ENCODE measurements around the gene IQCN. TPM values are rescaled to one million over a fixed set of nuclear protein-coding genes. Genes with fewer than 3 reads are reported as not detected.

The IQCN gene
- total RNA-seq, 4 donors from 2014 or later, result 0.20 to 0.61 (median 0.39) TPM

DNA sequence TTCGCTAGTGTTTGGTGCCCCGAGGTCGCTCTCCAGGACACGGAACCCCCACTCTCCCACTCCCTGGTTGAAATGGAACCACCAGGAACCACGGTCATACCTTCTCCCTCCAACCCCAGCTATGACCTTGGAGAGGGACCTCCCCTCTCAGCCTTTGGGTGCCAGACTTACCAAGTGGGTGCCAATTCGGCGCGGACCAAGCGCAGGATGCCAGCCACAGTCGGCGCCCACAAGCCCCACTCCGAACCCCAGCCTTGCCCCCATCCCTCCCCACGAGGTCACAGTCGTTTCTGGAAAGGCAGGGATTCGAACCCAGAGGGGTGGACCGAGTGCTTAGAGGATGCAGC, 48.9 kb downstream of the IQCN start:
- ATAC-seq (no peak), DNase-seq (no peak)
- Histone ChIP-seq H3K4me3 (peak overlapping the region; percentile 35 to 63 (median 56)), H3K4me1 (peaks cover 17 to 24% of the 10 kb centered on the region in 2 donors), H3K27me3 (peaks cover 0 to 6% (median 0%) of the 10 kb centered on the region in 3 donors), H3K9me3 (no peaks in the 10 kb centered on the region), H3K27ac (peak overlapping the region; percentile 72 to 82 (median 76)), H3K36me3 (no peaks in the 10 kb centered on the region)
- TF ChIP-seq, protein P1, sequence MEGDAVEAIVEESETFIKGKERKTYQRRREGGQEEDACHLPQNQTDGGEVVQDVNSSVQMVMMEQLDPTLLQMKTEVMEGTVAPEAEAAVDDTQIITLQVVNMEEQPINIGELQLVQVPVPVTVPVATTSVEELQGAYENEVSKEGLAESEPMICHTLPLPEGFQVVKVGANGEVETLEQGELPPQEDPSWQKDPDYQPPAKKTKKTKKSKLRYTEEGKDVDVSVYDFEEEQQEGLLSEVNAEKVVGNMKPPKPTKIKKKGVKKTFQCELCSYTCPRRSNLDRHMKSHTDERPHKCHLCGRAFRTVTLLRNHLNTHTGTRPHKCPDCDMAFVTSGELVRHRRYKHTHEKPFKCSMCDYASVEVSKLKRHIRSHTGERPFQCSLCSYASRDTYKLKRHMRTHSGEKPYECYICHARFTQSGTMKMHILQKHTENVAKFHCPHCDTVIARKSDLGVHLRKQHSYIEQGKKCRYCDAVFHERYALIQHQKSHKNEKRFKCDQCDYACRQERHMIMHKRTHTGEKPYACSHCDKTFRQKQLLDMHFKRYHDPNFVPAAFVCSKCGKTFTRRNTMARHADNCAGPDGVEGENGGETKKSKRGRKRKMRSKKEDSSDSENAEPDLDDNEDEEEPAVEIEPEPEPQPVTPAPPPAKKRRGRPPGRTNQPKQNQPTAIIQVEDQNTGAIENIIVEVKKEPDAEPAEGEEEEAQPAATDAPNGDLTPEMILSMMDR (IDR thresholded peaks at IDR 0.05 in 4 of 5, conservative IDR thresholded peaks at IDR 0.05 in 1 of 5), result no peak
- no peak for TF ChIP-seq POLR2A (IDR thresholded peaks at IDR 0.05)
- in situ Hi-C loops (cut with MboI; ENCODE audit: low sequenced_read_pairs in 4 of 4), result no loop called here
- intact Hi-C loops (cut with DNase I; ENCODE audit: low total_unique reads), result no loop called here

DNA sequence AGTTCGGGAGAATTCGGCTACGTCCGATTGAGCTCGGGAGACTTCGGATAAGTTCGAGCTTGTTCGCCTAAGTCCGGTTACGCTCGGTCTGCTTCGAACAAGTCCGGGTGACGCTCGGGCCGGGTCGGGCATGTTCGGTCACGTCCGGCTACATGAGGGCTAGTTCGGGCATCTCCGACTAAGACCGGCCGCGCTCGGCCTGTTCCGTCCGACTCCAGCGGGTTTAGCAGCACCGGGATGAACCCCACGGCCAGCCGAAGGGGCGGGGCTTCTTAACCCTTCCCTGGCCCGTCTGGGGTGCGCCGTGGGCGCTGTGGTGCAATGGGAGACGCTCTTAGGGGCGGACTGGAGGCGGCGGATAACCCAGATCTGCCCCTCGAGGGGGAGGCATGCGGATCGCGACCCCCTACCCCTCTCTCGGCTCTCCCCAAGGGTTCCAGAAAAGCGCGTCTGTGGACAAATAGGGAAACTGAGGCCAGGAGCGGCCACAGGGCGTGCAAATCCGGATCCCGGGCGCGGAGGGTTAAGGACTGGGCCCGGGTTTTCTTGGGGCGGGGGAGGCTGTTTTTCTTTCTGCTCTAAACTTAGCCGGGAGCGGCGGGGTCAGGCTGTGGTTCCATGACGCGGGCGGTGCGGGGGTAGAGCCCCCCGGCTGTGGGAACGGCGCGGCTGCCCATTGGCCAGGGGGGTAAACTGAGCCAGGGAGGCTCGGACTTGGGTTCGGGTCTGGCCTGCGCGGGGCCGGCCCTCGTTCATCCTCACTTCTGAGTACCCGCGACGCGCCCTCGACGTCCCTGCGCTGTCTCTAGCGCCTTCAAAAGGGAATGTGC, 49.5 kb downstream of the IQCN start:
- no peaks in the 10 kb centered on the region for H3K36me3 ChIP-seq
- peak overlapping the region; percentile 52 to 71 (median 62) for H3K4me3 ChIP-seq
- peaks cover 0 to 6% (median 0%) of the 10 kb centered on the region in 3 donors for H3K27me3 ChIP-seq
- DNase-seq, result peak; percentile 97 to 98
- TF ChIP-seq, protein P1 (IDR thresholded peaks at IDR 0.05 in 4 of 5, conservative IDR thresholded peaks at IDR 0.05 in 1 of 5), result no peak
- TF ChIP-seq POLR2A (IDR thresholded peaks at IDR 0.05), result no peak
- ATAC-seq, result peak; percentile 93
- in situ Hi-C loops (cut with MboI; ENCODE audit: low sequenced_read_pairs in 4 of 4), result no loop called here
- no peaks in the 10 kb centered on the region for H3K9me3 ChIP-seq
- H3K4me1 ChIP-seq, result peaks cover 17 to 24% of the 10 kb centered on the region in 2 donors
- peak overlapping the region; percentile 72 to 82 (median 76) for H3K27ac ChIP-seq
- intact Hi-C loops (cut with DNase I; ENCODE audit: low total_unique reads), result loop anchor here (1.0 kb wide), 3 partner anchors 20 to 71 kb away; partner anchors contain the start of genes PIK3R2 and RAB3A

DNA sequence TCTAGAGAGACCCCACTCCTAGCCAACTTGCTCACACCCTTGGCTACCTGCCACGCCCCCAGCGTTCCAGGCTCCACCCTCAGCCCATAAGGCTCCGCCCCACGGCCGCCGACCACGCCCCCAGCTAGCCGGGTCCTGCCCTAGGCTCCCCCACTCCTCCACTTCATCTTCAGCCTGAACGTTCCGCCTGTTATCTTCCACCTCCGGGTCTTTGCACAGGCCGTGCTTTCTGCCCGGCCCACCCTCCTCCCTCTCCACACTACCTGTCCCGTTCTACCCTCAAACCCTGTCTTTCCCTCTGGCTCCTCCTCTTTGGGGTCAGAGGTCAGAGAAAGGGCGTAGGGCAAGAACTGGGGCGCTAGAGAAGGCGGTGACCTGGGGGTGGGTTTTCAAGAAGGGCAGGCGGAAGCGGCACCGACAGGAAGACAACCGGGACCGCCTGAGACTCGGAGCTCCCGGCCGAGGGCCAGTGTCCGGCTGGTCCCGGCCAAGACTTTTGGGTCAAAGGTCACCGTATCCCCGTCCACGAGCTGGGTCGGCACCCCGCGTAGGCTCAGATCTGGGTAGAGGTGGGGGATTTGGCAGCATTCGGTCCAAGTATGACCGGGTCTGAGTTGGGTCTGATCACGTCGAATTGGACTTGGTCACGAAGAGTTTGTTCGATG, 50.3 kb downstream of the IQCN start:
- Histone ChIP-seq H3K27me3 (peaks cover 0 to 6% (median 0%) of the 10 kb centered on the region in 3 donors), H3K9me3 (no peaks in the 10 kb centered on the region), H3K4me3 (peak overlapping the region; percentile 52 to 71 (median 62)), H3K4me1 (peaks cover 17 to 24% of the 10 kb centered on the region in 2 donors), H3K27ac (peak overlapping the region in 3 of 4 donors; percentile 61 to 73 (median 65)), H3K36me3 (no peaks in the 10 kb centered on the region)
- ATAC-seq, result no peak
- no peak for DNase-seq
- intact Hi-C loops (cut with DNase I; ENCODE audit: low total_unique reads), result loop anchor here (1.0 kb wide), 3 partner anchors 20 to 71 kb away; partner anchors contain the start of genes PIK3R2 and RAB3A
- in situ Hi-C loops (cut with MboI; ENCODE audit: low sequenced_read_pairs in 4 of 4), result no loop called here
- no peak for TF ChIP-seq POLR2A (IDR thresholded peaks at IDR 0.05)
- TF ChIP-seq, protein P1 (IDR thresholded peaks at IDR 0.05 in 4 of 5, conservative IDR thresholded peaks at IDR 0.05 in 1 of 5), result no peak

DNA sequence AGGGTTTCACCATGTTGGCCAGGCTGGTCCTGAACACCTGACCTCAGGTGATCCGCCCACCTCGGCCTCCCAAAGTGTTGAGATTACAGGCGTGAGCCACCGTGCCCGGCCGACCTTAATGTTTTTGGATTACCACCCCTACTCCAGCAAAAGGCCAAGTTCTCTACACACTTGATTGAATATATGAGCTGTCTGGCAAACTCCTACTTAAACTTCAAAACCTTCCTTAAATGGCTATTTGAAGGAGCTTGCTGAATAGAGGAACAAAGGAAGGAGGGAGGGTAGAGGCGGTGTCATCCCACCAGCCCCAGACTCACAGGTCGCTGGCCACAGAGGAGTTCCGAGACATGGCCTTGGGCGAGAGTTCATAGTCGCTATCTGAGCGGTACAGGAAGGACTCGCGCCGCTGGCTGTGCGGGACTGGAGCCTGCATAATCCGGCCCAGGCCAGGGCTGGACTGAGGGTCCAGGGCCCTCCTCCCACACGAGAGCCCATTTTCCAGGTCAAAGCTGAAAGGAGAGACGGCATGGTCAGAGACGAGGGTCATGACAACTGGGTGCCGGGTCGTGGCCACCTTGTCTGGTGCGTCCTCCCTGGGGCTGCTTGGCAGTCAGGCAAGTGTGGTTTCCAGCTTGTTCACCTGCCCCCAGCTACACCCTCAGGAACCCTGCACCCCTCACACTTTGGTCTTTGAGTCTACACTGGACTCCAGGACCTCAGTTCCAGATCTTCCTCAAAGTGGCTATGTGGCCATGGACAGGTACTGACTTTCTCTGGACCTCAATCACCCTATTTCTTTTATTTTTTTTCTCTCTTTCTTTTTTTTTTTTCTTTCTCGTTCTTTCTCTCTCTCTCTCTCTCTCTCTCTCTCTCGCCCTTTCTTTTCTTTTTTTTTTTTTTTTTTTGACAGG, 52.2 kb downstream of the IQCN start:
- in situ Hi-C loops (cut with MboI; ENCODE audit: low sequenced_read_pairs in 4 of 4) (no loop called here), intact Hi-C loops (cut with DNase I; ENCODE audit: low total_unique reads) (no loop called here)
- Histone ChIP-seq H3K9me3 (no peaks in the 10 kb centered on the region), H3K27ac (no peak overlapping the region), H3K4me1 (peaks cover 4 to 7% of the 10 kb centered on the region in 2 donors), H3K4me3 (no peak overlapping the region), H3K36me3 (no peaks in the 10 kb centered on the region), H3K27me3 (peaks cover 0 to 6% (median 0%) of the 10 kb centered on the region in 3 donors)
- ATAC-seq, result no peak
- TF ChIP-seq, protein P1 (IDR thresholded peaks at IDR 0.05 in 4 of 5, conservative IDR thresholded peaks at IDR 0.05 in 1 of 5), result no peak
- TF ChIP-seq POLR2A (IDR thresholded peaks at IDR 0.05), result no peak
- DNase-seq, result no peak

Measured in gastrocnemius medialis (tissue), 4 donors.